ENCODE results near the gene ATG101.

The ATG101 gene

DNA sequence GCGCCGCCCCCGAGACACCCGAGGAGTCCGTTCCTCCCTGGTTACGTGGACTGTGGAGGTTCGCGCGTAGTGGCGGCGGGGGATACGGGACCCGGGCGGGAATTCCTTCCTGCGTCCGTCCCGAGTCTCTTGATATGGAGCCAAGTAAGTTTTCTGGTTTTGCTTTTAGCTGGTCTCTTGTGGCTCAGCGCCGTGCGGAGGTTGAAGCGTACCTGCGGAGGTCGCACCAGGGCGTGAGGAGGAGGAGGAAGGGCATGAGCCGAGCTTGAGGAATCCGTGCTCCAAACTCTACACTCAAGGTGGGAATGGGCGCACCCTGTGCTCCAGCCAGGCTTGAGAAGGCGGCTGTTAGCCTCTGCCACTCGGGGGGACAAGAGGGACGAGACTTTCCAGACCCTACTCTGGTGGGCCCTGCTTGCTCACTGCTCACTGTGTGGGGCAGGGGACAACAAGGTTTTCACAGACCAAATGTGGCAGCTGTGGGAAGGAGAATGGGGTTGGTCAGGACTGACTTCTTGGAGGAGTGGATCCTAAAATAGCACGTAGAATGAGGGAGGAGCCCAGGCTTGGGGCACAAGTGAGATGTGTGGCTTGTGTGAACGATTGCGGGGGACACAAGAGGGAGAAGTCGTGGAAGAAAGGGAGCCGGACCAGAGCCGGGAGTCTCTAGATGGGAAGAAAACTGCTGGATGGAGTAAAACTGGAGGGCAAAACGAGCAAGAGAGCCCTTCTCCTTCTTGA lies 577 bp downstream of the ATG101 start:
- H3K4me3 ChIP-seq (replicated peaks in 1 of 2; ENCODE audit: low read depth in 2 of 2, low read length in 2 of 2) = peak overlapping the region; percentile 93 to 98
- TF ChIP-seq, protein P1, sequence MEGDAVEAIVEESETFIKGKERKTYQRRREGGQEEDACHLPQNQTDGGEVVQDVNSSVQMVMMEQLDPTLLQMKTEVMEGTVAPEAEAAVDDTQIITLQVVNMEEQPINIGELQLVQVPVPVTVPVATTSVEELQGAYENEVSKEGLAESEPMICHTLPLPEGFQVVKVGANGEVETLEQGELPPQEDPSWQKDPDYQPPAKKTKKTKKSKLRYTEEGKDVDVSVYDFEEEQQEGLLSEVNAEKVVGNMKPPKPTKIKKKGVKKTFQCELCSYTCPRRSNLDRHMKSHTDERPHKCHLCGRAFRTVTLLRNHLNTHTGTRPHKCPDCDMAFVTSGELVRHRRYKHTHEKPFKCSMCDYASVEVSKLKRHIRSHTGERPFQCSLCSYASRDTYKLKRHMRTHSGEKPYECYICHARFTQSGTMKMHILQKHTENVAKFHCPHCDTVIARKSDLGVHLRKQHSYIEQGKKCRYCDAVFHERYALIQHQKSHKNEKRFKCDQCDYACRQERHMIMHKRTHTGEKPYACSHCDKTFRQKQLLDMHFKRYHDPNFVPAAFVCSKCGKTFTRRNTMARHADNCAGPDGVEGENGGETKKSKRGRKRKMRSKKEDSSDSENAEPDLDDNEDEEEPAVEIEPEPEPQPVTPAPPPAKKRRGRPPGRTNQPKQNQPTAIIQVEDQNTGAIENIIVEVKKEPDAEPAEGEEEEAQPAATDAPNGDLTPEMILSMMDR (IDR thresholded peaks at IDR 0.05; ENCODE audit: low read depth, low read length) = no peak
- DNase-seq (ENCODE audit: low read depth in 2 of 2) = peak in 1 of 2 donors; percentile 30

DNA sequence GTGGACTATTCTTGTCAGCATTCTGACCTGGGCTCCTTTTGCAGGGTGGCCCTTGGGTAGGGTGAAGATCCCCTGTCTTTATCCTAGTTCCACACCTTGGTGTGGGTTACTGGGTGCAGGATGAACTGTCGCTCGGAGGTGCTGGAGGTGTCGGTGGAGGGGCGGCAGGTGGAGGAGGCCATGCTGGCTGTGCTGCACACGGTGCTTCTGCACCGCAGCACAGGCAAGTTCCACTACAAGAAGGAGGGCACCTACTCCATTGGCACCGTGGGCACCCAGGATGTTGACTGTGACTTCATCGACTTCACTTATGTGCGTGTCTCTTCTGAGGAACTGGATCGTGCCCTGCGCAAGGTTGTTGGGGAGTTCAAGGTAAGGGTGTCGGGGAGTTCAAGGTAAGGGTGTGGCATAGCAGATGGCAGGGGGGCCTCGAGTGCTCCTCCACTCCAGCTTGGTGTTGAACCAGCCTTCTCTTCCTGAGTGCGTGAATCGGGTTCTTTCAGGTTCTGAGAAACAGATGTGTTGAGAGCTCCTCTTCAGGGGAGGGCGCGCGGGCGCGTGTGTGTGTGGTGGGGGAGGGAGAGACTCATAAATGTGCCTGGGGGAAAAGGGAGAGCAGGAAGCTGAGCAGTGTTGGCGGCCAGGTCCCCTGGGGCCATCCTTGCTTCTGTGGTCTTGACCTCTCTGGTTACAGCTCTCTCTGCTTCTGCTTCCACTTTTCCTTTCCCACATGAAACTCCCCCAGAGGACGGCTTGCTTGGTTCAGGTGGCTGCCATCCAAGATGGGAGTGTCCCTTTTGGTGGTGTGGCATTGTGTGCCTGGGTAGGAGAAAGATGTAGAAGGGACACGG lies 4.0 kb downstream of the ATG101 start:
- H3K4me3 ChIP-seq (replicated peaks in 1 of 2; ENCODE audit: low read depth in 2 of 2, low read length in 2 of 2) = no peak overlapping the region
- DNase-seq (ENCODE audit: low read depth in 2 of 2) = peak; percentile 73 to 78
- TF ChIP-seq, protein P1 (IDR thresholded peaks at IDR 0.05; ENCODE audit: low read depth, low read length) = no peak

DNA sequence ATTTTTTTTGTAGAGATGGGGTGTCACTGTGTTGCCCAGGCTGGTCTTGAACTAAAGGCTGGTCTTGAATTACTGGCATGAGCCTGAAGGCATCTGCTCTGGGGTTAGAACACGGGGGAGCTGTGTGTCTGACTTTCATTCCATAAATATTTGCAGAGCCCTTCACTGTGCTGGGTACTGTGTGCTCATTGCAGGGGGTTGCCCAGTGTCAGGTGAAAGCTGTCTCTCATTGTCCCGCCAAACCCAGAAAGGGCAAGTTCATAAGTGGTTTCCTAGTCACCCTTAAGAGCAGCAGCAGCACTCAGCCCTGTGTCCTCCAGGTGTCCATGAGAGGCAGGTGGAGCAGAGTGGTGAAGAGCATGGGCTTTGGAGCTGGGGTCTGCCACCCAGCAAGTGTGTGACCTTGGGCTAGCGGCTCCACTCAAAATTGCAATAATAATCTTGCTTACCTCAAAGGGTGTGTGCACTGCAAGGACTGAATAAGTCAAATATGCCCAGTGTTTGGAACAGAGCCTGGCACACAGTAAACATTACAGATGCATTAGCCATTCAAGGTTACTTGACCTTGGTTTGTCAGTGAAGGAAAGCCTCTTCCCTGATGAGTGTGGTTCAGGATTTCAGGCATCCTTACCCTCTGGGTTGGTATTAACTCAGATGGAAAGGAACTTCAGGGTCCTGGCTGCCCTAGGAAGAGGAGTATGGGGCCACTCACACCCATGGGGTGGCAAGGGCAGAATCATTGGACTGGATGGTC lies 5.4 kb downstream of the ATG101 start:
- no peak for DNase-seq (ENCODE audit: low read depth in 2 of 2)
- TF ChIP-seq, protein P1 (IDR thresholded peaks at IDR 0.05; ENCODE audit: low read depth, low read length) = no peak
- no peak overlapping the region for H3K4me3 ChIP-seq (replicated peaks in 1 of 2; ENCODE audit: low read depth in 2 of 2, low read length in 2 of 2)

DNA sequence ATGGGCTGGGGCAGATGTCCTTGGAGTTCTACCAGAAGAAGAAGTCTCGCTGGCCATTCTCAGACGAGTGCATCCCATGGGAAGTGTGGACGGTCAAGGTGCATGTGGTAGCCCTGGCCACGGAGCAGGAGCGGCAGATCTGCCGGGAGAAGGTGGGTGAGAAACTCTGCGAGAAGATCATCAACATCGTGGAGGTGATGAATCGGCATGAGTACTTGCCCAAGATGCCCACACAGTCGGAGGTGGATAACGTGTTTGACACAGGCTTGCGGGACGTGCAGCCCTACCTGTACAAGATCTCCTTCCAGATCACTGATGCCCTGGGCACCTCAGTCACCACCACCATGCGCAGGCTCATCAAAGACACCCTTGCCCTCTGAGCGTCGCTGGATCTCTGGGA lies 7.0 kb downstream of the ATG101 start:
- no peak for DNase-seq (ENCODE audit: low read depth in 2 of 2)
- TF ChIP-seq, protein P1 (IDR thresholded peaks at IDR 0.05; ENCODE audit: low read depth, low read length) = no peak
- H3K4me3 ChIP-seq (replicated peaks in 1 of 2; ENCODE audit: low read depth in 2 of 2, low read length in 2 of 2) = no peak overlapping the region

DNA sequence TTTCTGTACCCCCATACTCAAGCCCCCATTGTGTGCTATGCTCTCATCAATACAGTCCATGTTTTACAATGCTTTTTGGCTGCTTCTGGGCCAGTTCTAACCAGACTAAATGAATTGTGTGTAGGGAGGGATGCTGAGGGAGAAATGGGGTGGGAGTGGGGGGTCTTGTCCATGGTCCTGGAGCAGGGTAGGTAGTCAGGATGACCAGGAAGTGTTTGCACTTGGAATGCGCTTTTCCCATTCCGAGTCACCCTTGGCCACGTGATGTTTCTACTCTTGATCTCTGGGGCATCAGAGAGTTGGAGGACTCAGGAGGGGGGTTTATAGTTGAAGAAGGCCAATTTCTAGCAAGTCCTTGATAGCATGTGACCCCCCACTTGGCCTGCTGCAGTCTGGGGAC lies 8.5 kb downstream of the ATG101 start:
- DNase-seq (ENCODE audit: low read depth in 2 of 2) = no peak
- H3K4me3 ChIP-seq (replicated peaks in 1 of 2; ENCODE audit: low read depth in 2 of 2, low read length in 2 of 2) = no peak overlapping the region
- TF ChIP-seq, protein P1 (IDR thresholded peaks at IDR 0.05; ENCODE audit: low read depth, low read length) = no peak

DNA sequence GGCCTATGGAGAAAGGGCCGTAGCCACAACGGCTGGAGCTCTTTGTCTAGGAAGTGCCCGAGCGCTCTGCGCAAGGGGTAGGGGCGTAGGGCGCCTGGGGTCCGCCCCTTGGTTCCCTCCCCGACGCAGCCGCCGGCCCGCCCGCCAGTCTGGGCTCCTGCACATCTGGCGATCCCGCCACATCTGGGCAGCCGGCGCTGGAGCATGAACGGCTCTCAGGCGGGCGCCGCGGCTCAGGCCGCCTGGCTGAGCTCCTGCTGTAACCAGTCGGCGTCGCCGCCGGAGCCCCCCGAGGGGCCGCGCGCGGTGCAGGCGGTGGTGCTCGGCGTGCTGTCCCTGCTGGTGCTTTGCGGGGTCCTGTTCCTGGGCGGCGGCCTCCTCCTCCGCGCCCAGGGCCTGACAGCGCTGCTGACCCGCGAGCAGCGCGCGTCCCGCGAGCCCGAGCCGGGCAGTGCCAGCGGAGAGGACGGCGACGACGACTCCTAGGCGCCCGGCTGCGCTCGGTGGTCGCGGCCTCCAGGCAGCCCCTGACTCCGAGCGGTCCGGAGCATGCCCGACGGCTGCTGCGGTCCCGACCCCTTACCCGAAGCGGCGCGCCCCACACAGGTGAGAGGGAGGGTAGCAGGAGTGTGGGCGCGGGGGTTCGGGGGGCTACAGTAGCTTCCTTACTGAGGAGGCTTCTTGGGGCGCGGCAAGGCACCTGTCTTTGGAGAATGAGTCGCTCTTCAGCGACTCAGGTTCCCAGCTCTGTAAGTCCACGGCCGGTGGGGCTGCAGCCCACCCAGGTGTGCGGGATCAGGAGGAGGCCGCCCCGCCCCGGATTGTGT lies 10.0 kb downstream of the ATG101 start, which contains the start of gene SMIM41:
SMIM41 (plus strand) TSS at position 129 of the 827 bp plus-strand sequence; CDS start at position 205, 76 bp downstream.
- DNase-seq (ENCODE audit: low read depth in 2 of 2) = no peak
- TF ChIP-seq, protein P1 (IDR thresholded peaks at IDR 0.05; ENCODE audit: low read depth, low read length) = no peak
- no peak within 1 kb of the TSS for H3K4me3 ChIP-seq (replicated peaks in 1 of 2; ENCODE audit: low read depth in 2 of 2, low read length in 2 of 2)

All from cardiac fibroblast (primary cell).